Stimulated activated CD4-positive, alpha-beta T cell treated with anti-CD3 and anti-CD28 coated beads, Interleukin-2, amount 100 ng/mL, for 48 hours (primary cell): ENCODE results near the gene OR51Q1.

ENCODE experiments used
- DNase-seq, 2 donors: peaks; one replicate each; pipeline ENCODE4 v3.0.0-alpha.2; 2020

OR51Q1 gene, protein sequence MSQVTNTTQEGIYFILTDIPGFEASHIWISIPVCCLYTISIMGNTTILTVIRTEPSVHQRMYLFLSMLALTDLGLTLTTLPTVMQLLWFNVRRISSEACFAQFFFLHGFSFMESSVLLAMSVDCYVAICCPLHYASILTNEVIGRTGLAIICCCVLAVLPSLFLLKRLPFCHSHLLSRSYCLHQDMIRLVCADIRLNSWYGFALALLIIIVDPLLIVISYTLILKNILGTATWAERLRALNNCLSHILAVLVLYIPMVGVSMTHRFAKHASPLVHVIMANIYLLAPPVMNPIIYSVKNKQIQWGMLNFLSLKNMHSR

DNA sequence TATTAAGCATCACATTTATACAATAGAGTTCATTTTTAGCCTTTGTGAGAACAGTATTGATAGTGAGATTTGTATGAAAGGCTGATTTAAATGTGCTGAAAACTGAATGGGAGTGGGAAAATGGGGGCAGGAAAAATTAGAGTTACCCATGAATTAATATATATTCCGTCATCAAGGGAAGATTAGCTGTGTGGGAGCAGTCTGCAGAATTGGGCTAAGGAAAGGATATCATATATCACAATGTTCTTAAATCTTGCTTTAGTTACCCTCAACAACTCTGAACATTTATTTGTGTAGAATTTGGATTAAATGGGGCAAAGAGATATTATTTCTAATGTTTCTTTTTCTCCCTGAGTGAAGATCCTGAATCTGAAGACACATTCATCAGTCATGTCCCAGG is at the start of gene OR51Q1:
Gene OR51Q1 (plus strand): TSS at position 301 of the 400 bp plus-strand sequence. CDS start 90 bp downstream, at position 391.
- no peak for DNase-seq

DNA sequence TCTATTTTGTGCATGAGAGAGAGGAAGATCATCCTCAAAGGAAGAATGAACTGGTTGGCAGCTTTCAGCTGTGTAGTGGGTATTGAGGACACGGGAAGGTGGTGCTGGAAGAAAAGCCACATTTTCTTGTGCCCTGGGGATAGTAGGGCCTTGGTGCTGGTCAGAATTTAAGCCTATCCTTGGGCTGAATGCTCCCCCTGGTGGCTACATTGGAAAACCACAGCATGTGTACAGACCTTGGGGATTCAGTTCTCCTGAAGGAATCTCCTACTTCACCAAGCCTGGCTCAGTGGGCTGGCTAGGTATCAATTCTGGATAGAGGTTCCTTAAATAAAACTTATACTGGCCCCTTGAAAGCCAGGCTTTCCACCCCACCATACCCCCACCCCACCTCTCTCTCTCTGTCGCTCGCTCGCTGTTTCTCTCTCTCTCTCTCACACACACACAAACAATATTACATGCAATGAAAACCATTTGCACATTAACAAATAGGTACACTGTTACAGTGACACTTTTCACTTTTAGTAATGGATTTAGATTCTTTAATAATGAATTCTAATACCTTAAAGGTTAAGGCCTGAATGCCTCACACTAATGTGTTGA is 41.1 kb upstream of the OR51Q1 start:
- DNase-seq, result peak; percentile 13 to 19

DNA sequence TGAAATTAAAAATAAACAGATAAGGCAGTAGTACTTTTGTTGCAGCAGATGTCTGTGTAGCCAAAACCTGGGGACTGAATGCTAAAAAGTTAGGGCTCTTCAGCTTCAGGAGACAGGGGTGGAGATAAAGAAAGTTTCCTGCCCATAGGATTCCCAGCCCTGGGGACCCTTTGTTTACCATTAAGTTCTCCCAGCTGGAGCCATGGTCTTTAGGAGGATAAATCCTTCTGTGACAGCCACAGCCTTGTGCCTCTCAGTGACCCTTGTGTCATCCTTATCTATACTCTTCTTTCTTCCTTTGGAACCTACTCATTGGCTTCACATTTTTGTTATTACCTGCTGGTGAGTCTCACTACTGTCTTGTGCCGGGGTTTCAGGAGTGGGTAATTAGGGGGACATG is 38.3 kb upstream of the OR51Q1 start, which contains the start of gene OR51M1:
Gene OR51M1 (plus strand): TSS at position 237 of the 400 bp plus-strand sequence. CDS start 5,587 bp downstream, outside the sequence.
- no peak for DNase-seq

DNA sequence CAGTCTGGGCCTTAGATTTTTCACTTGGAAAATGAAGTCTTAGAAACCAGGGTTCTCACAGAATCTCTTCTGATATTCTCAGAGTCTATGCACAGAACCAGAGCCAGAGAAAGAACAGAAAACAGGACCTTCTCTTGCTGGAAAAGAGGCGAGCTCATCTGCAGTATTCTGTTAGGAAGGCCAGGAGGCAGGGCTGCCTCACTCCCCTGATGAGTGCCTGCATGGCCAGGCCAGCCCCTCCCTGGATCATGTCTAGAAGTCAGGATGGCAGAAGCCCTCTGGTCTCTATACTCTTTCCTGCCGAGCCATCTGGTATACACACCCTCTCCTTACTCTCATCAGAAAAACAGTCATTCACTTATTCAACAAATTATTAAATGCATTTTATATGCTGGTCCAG is 37.6 kb upstream of the OR51Q1 start:
- no peak for DNase-seq

DNA sequence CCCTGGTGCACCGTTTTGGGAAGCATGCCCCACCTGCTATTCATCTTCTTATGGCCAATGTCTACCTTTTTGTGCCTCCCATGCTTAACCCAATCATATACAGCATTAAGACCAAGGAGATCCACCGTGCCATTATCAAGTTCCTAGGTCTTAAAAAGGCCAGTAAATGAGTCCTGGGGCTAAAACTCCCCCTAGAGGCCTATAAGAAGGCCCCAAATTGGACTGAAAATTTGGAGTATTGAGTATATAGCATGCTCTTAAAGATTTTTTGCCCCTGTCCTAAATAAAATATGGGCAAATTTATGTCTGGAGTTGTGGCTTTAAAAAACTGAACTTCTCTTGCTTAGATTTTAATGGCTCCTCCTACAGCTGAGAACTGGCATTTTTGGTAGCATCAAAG is 31.7 kb upstream of the OR51Q1 start:
- DNase-seq, result no peak

DNA sequence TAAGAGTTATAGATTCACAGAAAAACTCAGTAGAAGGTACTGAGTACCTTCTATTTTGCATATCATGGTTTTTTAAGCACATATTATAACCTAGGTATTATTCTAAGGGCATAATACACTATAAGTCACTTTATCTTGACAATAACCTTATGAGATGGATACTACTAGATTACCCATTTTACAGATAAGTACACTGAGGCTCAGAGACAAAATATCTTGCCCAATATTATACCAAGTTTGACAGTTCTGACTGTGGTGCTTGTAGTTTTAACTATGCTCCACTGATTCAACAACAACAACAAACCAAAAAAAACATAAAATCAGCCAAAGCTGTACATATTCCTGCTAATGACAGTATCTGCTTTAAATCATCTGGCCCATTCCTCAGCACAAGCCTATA is 27.8 kb upstream of the OR51Q1 start:
- DNase-seq, result no peak

DNA sequence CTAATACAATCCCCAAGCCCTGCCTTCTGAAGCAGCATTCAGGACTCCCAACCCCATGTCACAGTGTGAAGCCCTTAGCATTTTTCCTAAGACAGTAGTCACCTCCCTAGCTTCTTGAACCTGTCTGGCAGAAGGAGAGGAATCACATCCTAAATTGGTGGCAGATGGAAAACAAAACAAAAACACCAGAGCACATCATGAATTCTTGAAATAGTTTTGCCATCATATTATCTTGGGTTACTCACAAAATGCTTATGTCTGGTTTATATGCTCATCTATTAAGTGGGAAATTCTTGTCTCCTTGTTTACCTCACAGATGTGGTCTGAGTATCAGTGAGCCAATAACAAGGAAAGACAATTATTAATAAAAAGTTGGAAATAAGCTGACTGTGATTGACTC is 23.0 kb upstream of the OR51Q1 start:
- no peak for DNase-seq

DNA sequence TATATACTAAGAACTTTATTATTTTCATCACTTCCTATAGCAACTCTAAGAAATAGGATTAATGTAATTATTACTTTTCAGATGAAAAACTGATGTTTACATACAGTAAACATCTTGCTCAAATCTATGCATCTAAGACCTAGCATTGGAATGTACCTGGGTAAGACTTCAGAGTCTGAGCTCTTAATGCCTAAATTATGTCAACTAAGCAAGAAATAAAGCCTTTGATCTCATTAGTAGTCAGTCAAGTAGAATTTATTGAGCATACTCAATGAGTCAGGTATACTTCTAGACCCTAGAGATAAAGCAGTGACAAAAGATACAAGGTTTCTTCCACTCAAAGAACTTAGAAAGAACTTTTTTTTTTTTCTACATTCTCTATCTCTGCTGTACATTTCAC is 16.7 kb upstream of the OR51Q1 start:
- no peak for DNase-seq

DNA sequence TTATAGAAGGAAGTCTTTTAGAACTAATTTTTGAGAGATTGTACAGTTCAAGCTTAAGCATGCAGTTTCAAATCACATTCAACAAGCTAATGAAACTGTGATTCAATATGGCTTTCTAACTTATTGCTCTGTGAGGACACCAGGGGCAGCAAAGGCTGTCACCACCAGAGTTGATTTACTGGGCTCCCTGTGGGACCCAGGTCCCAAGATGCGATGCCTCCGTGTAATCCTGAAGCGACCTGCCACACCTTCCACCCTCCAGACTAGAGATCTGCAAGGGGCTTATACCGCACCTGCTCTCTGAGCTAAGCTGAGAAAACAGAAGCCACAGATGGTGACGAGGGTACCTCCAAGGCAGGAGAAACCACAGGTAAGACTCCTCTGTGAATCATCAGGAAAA is 918 bp upstream of the OR51Q1 start:
- DNase-seq, result no peak

DNA sequence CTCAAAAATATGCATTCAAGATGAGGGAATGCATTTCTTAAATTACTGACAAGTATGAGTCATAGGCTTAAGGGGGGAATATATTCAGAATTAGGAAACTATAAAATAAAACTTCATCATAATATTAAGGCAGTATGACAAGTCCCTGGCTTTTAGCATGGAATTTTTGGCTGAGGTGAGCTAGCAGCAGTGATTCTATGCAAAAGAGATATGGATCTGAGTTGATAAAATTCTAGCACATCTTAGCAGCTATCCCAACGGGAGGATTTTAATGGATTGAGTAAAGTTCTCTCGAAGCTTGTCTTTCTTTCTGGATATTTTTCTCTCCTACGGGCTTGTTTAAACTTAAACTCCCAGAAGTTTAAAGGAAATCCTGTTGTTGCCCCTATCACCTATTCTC is 1.2 kb downstream of the OR51Q1 start:
- DNase-seq, result no peak

DNA sequence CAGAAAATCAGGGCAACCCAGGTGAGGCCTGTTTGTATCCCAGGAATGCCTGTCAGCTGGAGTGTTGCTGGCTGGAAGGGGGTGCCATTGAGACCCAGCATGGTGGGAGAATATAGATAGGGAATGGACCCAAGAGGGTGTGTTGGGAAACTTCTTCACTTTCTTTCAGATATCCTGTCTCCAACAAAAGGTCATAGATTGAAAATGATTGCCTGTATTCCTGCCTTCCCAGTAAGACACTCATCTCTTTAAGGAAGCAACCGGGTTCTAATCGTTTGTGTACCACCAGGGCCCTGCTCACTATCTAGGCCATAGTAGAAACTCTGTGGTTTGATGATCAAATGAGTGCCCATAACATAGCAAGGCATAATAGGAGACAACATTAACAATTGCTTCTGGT is 19.5 kb downstream of the OR51Q1 start, which contains the start of gene OR51I1:
Gene OR51I1 (minus strand): TSS at position 101 of the 400 bp plus-strand sequence. CDS start 0 bp downstream, at position 101.
- DNase-seq, result no peak

DNA sequence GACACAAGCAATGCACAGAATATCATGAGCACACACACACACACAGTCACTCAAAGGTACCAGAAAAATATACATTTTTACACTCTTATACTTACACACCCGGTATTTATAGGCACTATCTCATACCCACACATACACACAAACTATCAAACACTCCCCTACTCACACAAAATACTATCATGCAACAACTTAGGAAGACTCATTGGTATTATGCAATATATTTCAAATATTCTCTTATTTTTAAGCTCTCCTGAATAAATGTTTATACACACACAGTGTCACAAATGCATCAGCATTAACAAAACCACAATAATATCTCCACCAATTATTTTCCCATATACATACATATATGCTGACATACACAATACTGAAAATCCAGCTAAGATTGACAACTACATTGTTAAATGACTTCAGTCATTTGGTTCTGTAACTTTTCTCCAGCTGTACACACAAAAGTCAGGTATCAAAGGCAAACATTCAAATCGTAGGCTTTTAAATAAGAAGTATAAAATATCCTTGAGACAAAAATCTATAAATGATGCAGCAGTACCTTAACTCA is 22.0 kb downstream of the OR51Q1 start:
- DNase-seq, result no peak

DNA sequence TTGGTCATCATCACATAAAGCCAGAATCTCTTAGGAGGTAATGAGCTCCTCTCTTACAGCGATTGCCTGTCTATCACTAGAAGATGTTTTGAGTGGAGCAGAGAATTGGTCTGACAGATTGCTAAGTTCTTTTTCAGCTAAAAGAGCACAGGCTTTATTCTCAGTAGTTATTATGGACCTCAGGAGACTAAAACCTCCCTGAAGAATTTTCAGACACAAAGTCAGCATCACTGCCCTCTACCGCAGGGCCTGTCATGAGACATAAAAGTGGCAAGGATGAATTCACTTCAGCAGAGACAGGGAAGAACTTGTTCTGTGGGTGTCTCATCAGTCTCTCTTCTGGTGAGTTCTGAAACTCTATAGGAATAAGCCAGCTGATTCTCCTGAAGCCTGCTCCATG is 27.1 kb downstream of the OR51Q1 start, which contains the start of gene OR51I2:
Gene OR51I2 (plus strand): TSS at position 301 of the 400 bp plus-strand sequence. CDS start 4,166 bp downstream, outside the sequence.
- DNase-seq, result no peak

DNA sequence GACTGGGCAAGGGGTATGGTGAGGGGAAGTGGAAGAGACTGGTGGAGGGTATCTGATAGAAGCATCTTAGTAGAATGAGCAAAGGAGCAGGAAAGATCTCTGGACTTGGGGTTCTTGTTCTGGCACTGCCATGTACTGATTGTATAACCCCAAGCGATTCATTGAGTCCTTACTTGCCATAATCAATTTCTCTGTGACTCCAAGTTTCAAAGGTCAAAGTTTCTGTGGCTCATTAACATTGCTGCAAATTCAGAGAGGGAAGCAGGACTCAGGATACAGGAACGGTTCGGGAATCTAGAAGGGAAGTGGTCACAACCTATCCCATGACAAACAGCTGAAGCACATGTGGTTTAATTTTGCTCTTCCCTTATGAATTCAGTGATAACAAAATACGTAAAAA is 27.5 kb downstream of the OR51Q1 start:
- DNase-seq, result no peak

DNA sequence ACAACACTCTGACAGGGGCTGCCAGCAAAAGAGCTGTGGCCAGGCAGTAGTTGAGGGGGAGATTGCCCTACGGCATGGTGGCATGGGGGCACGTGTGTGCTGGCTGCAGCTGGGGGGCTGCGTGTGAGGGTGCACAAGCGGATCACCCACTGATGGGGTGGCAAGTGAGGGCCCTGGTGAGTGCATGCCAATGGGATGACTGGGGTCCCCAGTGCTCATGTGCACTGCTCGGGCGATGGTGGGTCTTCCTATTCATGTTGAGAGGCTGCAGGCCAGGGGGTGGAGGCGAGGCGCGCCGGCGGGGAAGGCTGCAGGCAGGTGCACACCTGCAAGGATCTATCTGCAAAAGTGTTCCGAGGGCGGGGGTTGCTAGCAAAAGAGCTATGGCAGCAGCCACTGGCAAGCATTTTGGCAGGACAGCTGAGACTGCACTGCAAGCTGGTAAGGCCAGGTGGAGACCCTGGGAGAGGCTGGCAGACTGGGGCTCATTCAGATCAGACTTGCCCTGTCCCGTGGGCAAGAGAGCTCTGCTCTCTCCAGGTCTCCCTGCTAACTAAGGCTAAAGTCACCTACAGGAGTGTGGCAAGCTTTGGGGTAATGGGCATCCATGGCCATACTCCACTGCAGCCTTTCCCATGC is 39.2 kb downstream of the OR51Q1 start:
- DNase-seq, result no peak

DNA sequence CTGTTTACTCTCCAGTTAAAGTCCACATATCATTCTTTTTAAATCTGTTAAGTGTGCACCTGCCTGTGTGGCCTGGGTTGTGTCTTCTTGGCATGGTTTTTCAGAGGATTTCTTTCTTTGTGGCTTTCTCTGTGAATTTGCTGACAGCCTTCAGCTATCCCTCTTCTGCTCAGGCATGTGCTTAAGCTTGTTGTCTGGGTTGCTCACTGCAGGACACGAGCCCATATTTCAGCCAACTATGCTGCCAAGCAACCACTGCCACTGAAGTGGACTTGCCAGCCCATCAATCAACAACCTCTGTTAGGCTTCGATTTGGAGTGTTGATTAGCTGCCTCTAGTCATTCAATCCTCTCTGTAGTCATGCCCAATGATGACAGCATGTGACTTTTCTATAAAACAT is 45.6 kb downstream of the OR51Q1 start:
- no peak for DNase-seq
